HCT116 (cell line): ENCODE data around the gene GINS3. TPM values are rescaled to one million over a fixed set of nuclear protein-coding genes. Genes with fewer than 3 reads are reported as not detected.

ENCODE experiments used
- ATAC-seq: fragments of 200-7000 bp; cut with Tn5 transposase; 2 replicates; pipeline ENCODE4 v1.9.1; 2020; ENCODE audit warnings: mild to moderate bottlenecking, moderate library complexity
- BruUV-seq: library from RNA; stranded (reverse); fragments of 400-500 nt; replicated peaks from 2 replicates; lab custom pipeline; 2021; lab: Mats Ljungman, UMichigan
- CTCF ChIA-PET: fragments of 300-600 bp; sonication (Branson Sonifier 250); formaldehyde crosslinking; loops from one replicate; lab custom pipeline; 2021; ENCODE audit warnings: antibody characterized with exemption; lab: Charles Lee
- POLR2A ChIA-PET: fragments of 300-600, 350-600 bp; sonication (Branson Sonifier 250); formaldehyde crosslinking; loops from one replicate; lab custom pipeline; 2021; ENCODE audit warnings: antibody characterized with exemption; lab: Charles Lee
- RAD21 ChIA-PET, 2 experiments: fragments of 300-600 bp; sonication (Branson Sonifier 250); formaldehyde crosslinking; loops; one replicate each; lab custom pipeline; 2023; ENCODE audit warnings: low total read pairs in 2 of 2; ENCODE audit not compliant: uncharacterized antibody in 2 of 2, unreplicated experiment in 2 of 2, low non-redundant PET in 1 of 2; lab: Charles Lee
- DNase-seq: peaks from one replicate; pipeline ENCODE4 v3.0.0-alpha.2; 2010; ENCODE audit warnings: low read depth, low spot score
- H2AFZ ChIP-seq: fragments of 200-600 bp; shearing (Covaris generic), sonication (generic); 2 replicates; pipeline ENCODE4 v1.6.1; 2017; ENCODE audit warnings: low read depth, mixed run types, mixed read lengths, antibody characterized with exemption, low read length; ENCODE audit not compliant: poor library complexity, severe bottlenecking
- H3K27ac ChIP-seq: 2 replicates; pipeline ENCODE4 v1.5.1; 2012; ENCODE audit warnings: low read depth, low read length
- H3K27me3 ChIP-seq: fragments of 200-600 bp; sonication (generic); 2 replicates; pipeline ENCODE4 v1.6.1; 2016; ENCODE audit warnings: mixed run types, low read length, mixed read lengths; ENCODE audit not compliant: insufficient read depth
- H3K36me3 ChIP-seq, 2 experiments: fragments of 200-500 bp in 1 of 2; fragments of 200-600 bp in 1 of 2; sonication (Bioruptor generic) in 1 of 2; sonication (generic) in 1 of 2; 2 replicates each; pipeline versions ENCODE4 v1.5.1 to v1.6.1; 2014 to 2016; ENCODE audit warnings: low read length in 2 of 2, inconsistent platforms in 1 of 2, mixed read lengths in 1 of 2, mixed run types in 1 of 2; ENCODE audit not compliant: insufficient read depth in 2 of 2, control insufficient read depth in 1 of 2
- H3K4me1 ChIP-seq, 2 experiments: fragments of 200-600 bp in 1 of 2; sonication (generic) in 1 of 2; 2 replicates each; pipeline versions ENCODE4 v1.5.1 to v1.6.1; 2012 to 2017; ENCODE audit warnings: low read length in 2 of 2, inconsistent platforms in 1 of 2, mild to moderate bottlenecking in 1 of 2, mixed read lengths in 1 of 2, mixed run types in 1 of 2, moderate library complexity in 1 of 2; ENCODE audit not compliant: insufficient read depth in 2 of 2, control insufficient read depth in 1 of 2
- H3K4me2 ChIP-seq: fragments of 200-600 bp; sonication (generic); 2 replicates; pipeline ENCODE4 v1.6.1; 2017; ENCODE audit warnings: mixed run types, low read length, mixed read lengths
- H3K4me3 ChIP-seq, 2 experiments: fragments of 200-600 bp in 1 of 2; sonication (generic) in 1 of 2; replicated peaks in 1 of 2; 2 replicates each; pipeline ENCODE4 v1.5.1; 2011 to 2016; ENCODE audit warnings: low read length in 2 of 2, control low read depth in 1 of 2, low read depth in 1 of 2, mild to moderate bottlenecking in 1 of 2, mixed read lengths in 1 of 2, mixed run types in 1 of 2
- H3K79me2 ChIP-seq: fragments of 200-600 bp; sonication (generic); 2 replicates; pipeline ENCODE4 v1.6.1; 2017; ENCODE audit warnings: mild to moderate bottlenecking, mixed run types, low read length, moderate library complexity, mixed read lengths; ENCODE audit not compliant: insufficient read depth
- H3K9ac ChIP-seq: fragments of 200-600 bp; sonication (generic); 2 replicates; pipeline ENCODE4 v1.6.1; 2016; ENCODE audit warnings: low read length, mixed read lengths
- H3K9me2 ChIP-seq: fragments of 200-600 bp; sonication (generic), shearing (Covaris generic); 2 replicates; pipeline ENCODE4 v1.6.1; 2017; ENCODE audit warnings: mixed run types, mild to moderate bottlenecking, moderate library complexity; ENCODE audit not compliant: insufficient read depth
- H3K9me3 ChIP-seq, 2 experiments: fragments of 200-500 bp in 1 of 2; fragments of 200-600 bp in 1 of 2; sonication (Bioruptor generic) in 1 of 2; sonication (generic) in 1 of 2; 2 replicates each; pipeline ENCODE4 v1.6.1; 2014 to 2017; ENCODE audit warnings: low read length in 2 of 2, mixed read lengths in 2 of 2, inconsistent platforms in 1 of 2, low read depth in 1 of 2, mild to moderate bottlenecking in 1 of 2, mixed run types in 1 of 2, moderate library complexity in 1 of 2; ENCODE audit not compliant: control insufficient read depth in 1 of 2, insufficient read depth in 1 of 2
- H4K20me1 ChIP-seq: fragments of 200-600 bp; sonication (generic), shearing (Covaris generic); 2 replicates; pipeline ENCODE4 v1.6.1; 2017; ENCODE audit warnings: mixed run types, mild to moderate bottlenecking, moderate library complexity; ENCODE audit not compliant: insufficient read depth
- CBX3 ChIP-seq: IDR thresholded peaks from 2 replicates; pipeline ENCODE4 v1.6.1; 2012; ENCODE audit warnings: low read depth
- CEBPB ChIP-seq: IDR thresholded peaks from 2 replicates; pipeline ENCODE4 v1.6.1; 2012; ENCODE audit warnings: low read depth
- CTCF ChIP-seq, 3 experiments: fragments of 200-600 bp in 1 of 3; sonication (generic) in 1 of 3; IDR thresholded peaks in 2 of 3; conservative IDR thresholded peaks in 1 of 3; 2 replicates each; pipeline ENCODE4 v1.5.1; 2012 to 2017; ENCODE audit warnings: low read depth in 2 of 3, low read length in 2 of 3, antibody characterized with exemption in 1 of 3, borderline replicate concordance in 1 of 3, control low read depth in 1 of 3, mild to moderate bottlenecking in 1 of 3, mixed read lengths in 1 of 3, mixed run types in 1 of 3, moderate library complexity in 1 of 3; ENCODE audit not compliant: insufficient read depth in 1 of 3
- EGR1 ChIP-seq: IDR thresholded peaks from 2 replicates; pipeline ENCODE4 v1.6.1; 2012; ENCODE audit warnings: low read depth
- EZH2phosphoT487 ChIP-seq: fragments of 200-600 bp; IDR thresholded peaks from 2 replicates; pipeline ENCODE4 v1.6.1; 2018; ENCODE audit warnings: antibody characterized with exemption, borderline replicate concordance
- FOSL1 ChIP-seq: IDR thresholded peaks from 2 replicates; pipeline ENCODE4 v1.6.1; 2012; ENCODE audit warnings: low read depth
- JUND ChIP-seq: IDR thresholded peaks from 2 replicates; pipeline ENCODE4 v1.6.1; 2012
- POLR2AphosphoS5 ChIP-seq: IDR thresholded peaks from 2 replicates; pipeline ENCODE4 v1.6.1; 2011; ENCODE audit warnings: mild to moderate bottlenecking, low read depth, low read length, moderate library complexity
- RAD21 ChIP-seq: IDR thresholded peaks from 2 replicates; pipeline ENCODE4 v1.6.1; 2012; ENCODE audit warnings: low read depth, mild to moderate bottlenecking
- SP1 ChIP-seq: IDR thresholded peaks from 2 replicates; pipeline ENCODE4 v1.6.1; 2012; ENCODE audit warnings: low read depth
- TCF7L2 ChIP-seq: IDR thresholded peaks from 2 replicates; pipeline ENCODE4 v1.7.0; 2011; ENCODE audit warnings: borderline replicate concordance, inconsistent platforms; ENCODE audit not compliant: insufficient read depth, insufficient read length; ENCODE audit errors: extremely low read depth
- YY1 ChIP-seq: IDR thresholded peaks from 2 replicates; pipeline ENCODE4 v1.6.1; 2011; ENCODE audit warnings: low read length, low read depth, moderate library complexity, mild to moderate bottlenecking; ENCODE audit not compliant: insufficient replicate concordance; ENCODE audit errors: extremely low read depth
- ZFX ChIP-seq: fragments of 450-650 bp; IDR thresholded peaks from 2 replicates; pipeline ENCODE4 v1.6.1; 2017
- ZNF274 ChIP-seq: fragments of 200-500 bp; sonication (Bioruptor generic); IDR thresholded peaks from 2 replicates; pipeline ENCODE4 v1.6.1; 2014; ENCODE audit warnings: mild to moderate bottlenecking, low read depth, low read length, inconsistent platforms
- intact Hi-C: fragments of 100-400 bp; cut with micrococcal nuclease; formaldehyde crosslinking; loops from 2 replicates; pipeline ENCODE4 v1.10.0; 2022
- total RNA-seq: library from RNA; stranded (reverse); gene quantifications from one replicate; pipeline ENCODE4 v1.2.1, GENCODE V29; 2021; ENCODE audit not compliant: unreplicated experiment
- TF ChIP-seq, protein P1 (sequence below): IDR thresholded peaks from 2 replicates; pipeline ENCODE4 v1.6.1; 2011; ENCODE audit warnings: mild to moderate bottlenecking, low read length, moderate library complexity; ENCODE audit not compliant: insufficient replicate concordance; ENCODE audit errors: extremely low read depth
- TF ChIP-seq, protein P2 (sequence below): IDR thresholded peaks from 2 replicates; pipeline ENCODE4 v1.6.1; 2012; ENCODE audit warnings: low read depth
- TF ChIP-seq, protein P3 (sequence below): IDR thresholded peaks from 2 replicates; pipeline ENCODE4 v1.6.1; 2012

GINS3 gene
- total RNA-seq, 1 experiment from 2014 or later = 12.1 TPM

DNA sequence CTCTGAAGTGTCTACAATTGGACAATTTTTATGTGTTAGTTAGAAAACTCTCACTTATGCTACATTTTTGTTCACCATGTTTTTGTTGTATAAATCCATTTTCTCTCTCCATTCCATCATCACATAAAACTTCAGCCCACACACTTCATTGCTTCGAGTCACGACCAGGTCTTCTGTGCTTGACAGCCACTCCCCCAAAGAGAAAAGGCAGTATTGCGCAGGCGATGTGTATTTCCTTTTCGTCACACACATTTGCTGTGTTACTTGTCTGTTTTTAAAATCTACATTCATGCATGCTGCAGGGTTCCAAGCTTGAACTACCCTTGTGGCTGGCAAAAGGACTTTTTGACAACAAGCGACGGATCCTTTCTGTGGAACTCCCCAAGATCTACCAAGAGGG, 10.5 kb downstream of the GINS3 start:
- Histone ChIP-seq H3K9me2 (no peaks in the 10 kb centered on the region), H3K27ac (no peak overlapping the region), H3K4me2 (no peak overlapping the region), H3K27me3 (no peaks in the 10 kb centered on the region), H3K9me3 (no peaks in the 10 kb centered on the region), H3K4me1 (peaks cover 0 to 3% of the 10 kb centered on the region in 2 experiments; a peak in 1 of 4 replicates), H3K79me2 (peaks cover 29% of the 10 kb centered on the region), H3K4me3 (no peak overlapping the region), H3K36me3 (peaks cover 0 to 17% of the 10 kb centered on the region in 2 experiments; a peak in 2 of 4 replicates), H3K9ac (no peak overlapping the region), H2AFZ (no peak overlapping the region), H4K20me1 (no peaks in the 10 kb centered on the region)
- CTCF ChIA-PET = no interaction called here
- no peak for DNase-seq
- POLR2A ChIA-PET = no interaction called here
- ATAC-seq = no peak
- BruUV-seq = no TSS peak
- no peak for TF ChIP-seq EZH2phosphoT487
- no peak for TF ChIP-seq CTCF (IDR thresholded peaks at IDR 0.05 in 2 of 3, conservative IDR thresholded peaks at IDR 0.05 in 1 of 3; ENCODE audit: borderline replicate concordance in 1 of 3, insufficient read depth in 1 of 3, low read depth in 2 of 3, low read length in 2 of 3)
- no peak for TF ChIP-seq POLR2AphosphoS5
- no peak for TF ChIP-seq EGR1
- TF ChIP-seq CEBPB = no peak
- TF ChIP-seq, protein P1, sequence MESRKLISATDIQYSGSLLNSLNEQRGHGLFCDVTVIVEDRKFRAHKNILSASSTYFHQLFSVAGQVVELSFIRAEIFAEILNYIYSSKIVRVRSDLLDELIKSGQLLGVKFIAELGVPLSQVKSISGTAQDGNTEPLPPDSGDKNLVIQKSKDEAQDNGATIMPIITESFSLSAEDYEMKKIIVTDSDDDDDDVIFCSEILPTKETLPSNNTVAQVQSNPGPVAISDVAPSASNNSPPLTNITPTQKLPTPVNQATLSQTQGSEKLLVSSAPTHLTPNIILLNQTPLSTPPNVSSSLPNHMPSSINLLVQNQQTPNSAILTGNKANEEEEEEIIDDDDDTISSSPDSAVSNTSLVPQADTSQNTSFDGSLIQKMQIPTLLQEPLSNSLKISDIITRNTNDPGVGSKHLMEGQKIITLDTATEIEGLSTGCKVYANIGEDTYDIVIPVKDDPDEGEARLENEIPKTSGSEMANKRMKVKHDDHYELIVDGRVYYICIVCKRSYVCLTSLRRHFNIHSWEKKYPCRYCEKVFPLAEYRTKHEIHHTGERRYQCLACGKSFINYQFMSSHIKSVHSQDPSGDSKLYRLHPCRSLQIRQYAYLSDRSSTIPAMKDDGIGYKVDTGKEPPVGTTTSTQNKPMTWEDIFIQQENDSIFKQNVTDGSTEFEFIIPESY = no peak
- TF ChIP-seq, protein P2, sequence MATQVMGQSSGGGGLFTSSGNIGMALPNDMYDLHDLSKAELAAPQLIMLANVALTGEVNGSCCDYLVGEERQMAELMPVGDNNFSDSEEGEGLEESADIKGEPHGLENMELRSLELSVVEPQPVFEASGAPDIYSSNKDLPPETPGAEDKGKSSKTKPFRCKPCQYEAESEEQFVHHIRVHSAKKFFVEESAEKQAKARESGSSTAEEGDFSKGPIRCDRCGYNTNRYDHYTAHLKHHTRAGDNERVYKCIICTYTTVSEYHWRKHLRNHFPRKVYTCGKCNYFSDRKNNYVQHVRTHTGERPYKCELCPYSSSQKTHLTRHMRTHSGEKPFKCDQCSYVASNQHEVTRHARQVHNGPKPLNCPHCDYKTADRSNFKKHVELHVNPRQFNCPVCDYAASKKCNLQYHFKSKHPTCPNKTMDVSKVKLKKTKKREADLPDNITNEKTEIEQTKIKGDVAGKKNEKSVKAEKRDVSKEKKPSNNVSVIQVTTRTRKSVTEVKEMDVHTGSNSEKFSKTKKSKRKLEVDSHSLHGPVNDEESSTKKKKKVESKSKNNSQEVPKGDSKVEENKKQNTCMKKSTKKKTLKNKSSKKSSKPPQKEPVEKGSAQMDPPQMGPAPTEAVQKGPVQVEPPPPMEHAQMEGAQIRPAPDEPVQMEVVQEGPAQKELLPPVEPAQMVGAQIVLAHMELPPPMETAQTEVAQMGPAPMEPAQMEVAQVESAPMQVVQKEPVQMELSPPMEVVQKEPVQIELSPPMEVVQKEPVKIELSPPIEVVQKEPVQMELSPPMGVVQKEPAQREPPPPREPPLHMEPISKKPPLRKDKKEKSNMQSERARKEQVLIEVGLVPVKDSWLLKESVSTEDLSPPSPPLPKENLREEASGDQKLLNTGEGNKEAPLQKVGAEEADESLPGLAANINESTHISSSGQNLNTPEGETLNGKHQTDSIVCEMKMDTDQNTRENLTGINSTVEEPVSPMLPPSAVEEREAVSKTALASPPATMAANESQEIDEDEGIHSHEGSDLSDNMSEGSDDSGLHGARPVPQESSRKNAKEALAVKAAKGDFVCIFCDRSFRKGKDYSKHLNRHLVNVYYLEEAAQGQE = no peak
- no peak for TF ChIP-seq RAD21
- no peak for TF ChIP-seq ZFX
- TF ChIP-seq SP1 = no peak
- TF ChIP-seq CBX3 = no peak
- no peak for TF ChIP-seq FOSL1
- TF ChIP-seq JUND = no peak
- no peak for TF ChIP-seq ZNF274
- TF ChIP-seq TCF7L2 = no peak
- TF ChIP-seq, protein P3, sequence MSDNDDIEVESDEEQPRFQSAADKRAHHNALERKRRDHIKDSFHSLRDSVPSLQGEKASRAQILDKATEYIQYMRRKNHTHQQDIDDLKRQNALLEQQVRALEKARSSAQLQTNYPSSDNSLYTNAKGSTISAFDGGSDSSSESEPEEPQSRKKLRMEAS = no peak
- no peak for TF ChIP-seq YY1
- RAD21 ChIA-PET = no interaction called here
- intact Hi-C loops = no loop called here
